HG03460 (cell line): ENCODE results near the gene CBX2.

Source experiments
- ATAC-seq: cut with Tn5 transposase; IDR thresholded peaks from one replicate; pipeline ENCODE4 v1.9.1; 2021; ENCODE audit not compliant: unreplicated experiment

CBX2 gene

GRCh38 chr17:79826204-79826680 is 48.3 kb downstream of the CBX2 start:
- ATAC-seq = no peak

- no peak for ATAC-seq
Measured at GRCh38 chr17:79826841-79827578, 49.1 kb downstream of the CBX2 start.

- ATAC-seq = no peak
Measured at GRCh38 chr17:79829004-79829403, 51.1 kb downstream of the CBX2 start.

GRCh38 chr17:79829457-79829856 is 51.5 kb downstream of the CBX2 start:
- no peak for ATAC-seq

GRCh38 chr17:79830303-79830702 is 52.4 kb downstream of the CBX2 start:
- ATAC-seq = no peak

GRCh38 chr17:79830763-79831264 is 52.9 kb downstream of the CBX2 start:
- ATAC-seq = no peak

GRCh38 chr17:79831265-79832217 is 53.6 kb downstream of the CBX2 start:
- ATAC-seq = no peak

GRCh38 chr17:79832218-79833109 is 54.5 kb downstream of the CBX2 start:
- ATAC-seq = no peak

GRCh38 chr17:79833110-79833450 is 55.1 kb downstream of the CBX2 start:
- ATAC-seq = no peak

GRCh38 chr17:79833744-79834564 is 56.0 kb downstream of the CBX2 start:
- no peak for ATAC-seq

GRCh38 chr17:79834565-79835469 is 56.9 kb downstream of the CBX2 start:
- no peak for ATAC-seq

- ATAC-seq = no peak
Measured at GRCh38 chr17:79835470-79835899, 57.5 kb downstream of the CBX2 start.

- no peak for ATAC-seq
Measured at GRCh38 chr17:79835953-79836509, 58.1 kb downstream of the CBX2 start.

GRCh38 chr17:79836510-79836971 is 58.6 kb downstream of the CBX2 start:
- ATAC-seq = no peak

GRCh38 chr17:79836972-79837887 is 59.3 kb downstream of the CBX2 start:
- no peak for ATAC-seq
